ENCODE data around the gene ALCAM. TPM values are rescaled to one million over a fixed set of nuclear protein-coding genes. Genes with fewer than 3 reads are reported as not detected.

Gene ALCAM
- total and polyA plus RNA-seq, 2 of the 8 experiments (the other 6 are each of a cell fraction or from before 2014, with no cell fraction given) = 10.8 to 33.0 TPM

DNA sequence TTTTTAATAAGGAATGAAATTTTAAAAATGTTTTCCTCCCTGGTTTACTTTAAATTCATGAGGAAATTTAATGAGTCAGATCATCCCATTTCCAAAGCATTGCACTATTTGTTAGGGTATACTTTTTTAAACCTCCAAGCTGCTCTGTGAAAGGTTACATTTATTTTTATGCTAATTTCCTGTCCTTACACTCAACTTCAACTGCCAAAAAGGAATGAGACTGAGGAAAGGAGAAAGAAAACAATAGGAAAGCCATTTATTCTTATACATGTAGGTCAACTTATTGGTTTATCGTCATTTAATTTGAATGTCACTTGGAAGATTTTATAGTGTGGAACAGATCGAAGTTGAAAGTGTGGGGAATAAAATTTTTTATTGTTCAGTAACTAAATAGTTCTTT is 104.1 kb downstream of the ALCAM start (continued):
- TF ChIP-seq, protein P1, sequence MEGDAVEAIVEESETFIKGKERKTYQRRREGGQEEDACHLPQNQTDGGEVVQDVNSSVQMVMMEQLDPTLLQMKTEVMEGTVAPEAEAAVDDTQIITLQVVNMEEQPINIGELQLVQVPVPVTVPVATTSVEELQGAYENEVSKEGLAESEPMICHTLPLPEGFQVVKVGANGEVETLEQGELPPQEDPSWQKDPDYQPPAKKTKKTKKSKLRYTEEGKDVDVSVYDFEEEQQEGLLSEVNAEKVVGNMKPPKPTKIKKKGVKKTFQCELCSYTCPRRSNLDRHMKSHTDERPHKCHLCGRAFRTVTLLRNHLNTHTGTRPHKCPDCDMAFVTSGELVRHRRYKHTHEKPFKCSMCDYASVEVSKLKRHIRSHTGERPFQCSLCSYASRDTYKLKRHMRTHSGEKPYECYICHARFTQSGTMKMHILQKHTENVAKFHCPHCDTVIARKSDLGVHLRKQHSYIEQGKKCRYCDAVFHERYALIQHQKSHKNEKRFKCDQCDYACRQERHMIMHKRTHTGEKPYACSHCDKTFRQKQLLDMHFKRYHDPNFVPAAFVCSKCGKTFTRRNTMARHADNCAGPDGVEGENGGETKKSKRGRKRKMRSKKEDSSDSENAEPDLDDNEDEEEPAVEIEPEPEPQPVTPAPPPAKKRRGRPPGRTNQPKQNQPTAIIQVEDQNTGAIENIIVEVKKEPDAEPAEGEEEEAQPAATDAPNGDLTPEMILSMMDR (IDR thresholded peaks at IDR 0.05; ENCODE audit: control extremely low read depth in 1 of 3, insufficient read depth in 1 of 3, low read depth in 1 of 3, low read length in 3 of 3) = no peak
- no peak for TF ChIP-seq EP300 (IDR thresholded peaks at IDR 0.05; ENCODE audit: borderline replicate concordance in 1 of 2, low read depth in 2 of 2, low read length in 2 of 2)
- TF ChIP-seq EGR1 (IDR thresholded peaks at IDR 0.05; ENCODE audit: borderline replicate concordance, low read depth, low read length) = no peak

Data from H1 (cell line).